A549 (cell line): Measurements from ENCODE around the gene LPCAT4. TPM values are rescaled to one million over a fixed set of nuclear protein-coding genes. Genes with fewer than 3 reads are reported as not detected.

Experiments
- polyA plus RNA-seq, 4 experiments: library from polyadenylated mRNA; depleted of rRNA in 3 of 4; stranded (reverse); fragments of >200 nt; fragmentation: RNase III in 1 of 4; extraction: RNeasy Plus Mini Kit Qiagen cat#74134 plus additional on column Dnase treatment in 1 of 4; gene quantifications; 2 replicates in 3 of 4; 3 replicates in 1 of 4; pipeline ENCODE4 v1.2.3, GENCODE V29; 2011 to 2017
- small RNA-seq, 6 experiments: library from RNA; depleted of rRNA; stranded (forward); fragments of <200 nt; gene quantifications; one replicate each; pipeline ENCODE3, GENCODE V24; 2012

Gene LPCAT4
- polyA plus RNA-seq, 2 of the 4 experiments (the other 2 are of a cell fraction), result 42.9 to 50.1 TPM

Small RNAs within 50 kb of the gene (small RNA-seq; reads per million reads assigned to genes)
- gene MIR1233-1, result 0 reads per million in 6 experiments
- gene RF00019, result 0 reads per million in 6 experiments

Other genes starting within 250 kb of the LPCAT4 start
- gene KATNBL1, start 157.1 kb downstream of the LPCAT4 start, polyA plus RNA-seq (2011; rRNA removed), result 46.6 and 75.8 TPM in 2 replicates
- 35.2 to 40.1 TPM (median 40.0 TPM) in 3 replicates for gene KATNBL1, start 157.1 kb downstream of the LPCAT4 start, polyA plus RNA-seq (2017; fragmentation: RNase III; extraction: RNeasy Plus Mini Kit Qiagen cat#74134 plus additional on column Dnase treatment)
- gene EMC4, start 142.2 kb downstream of the LPCAT4 start, polyA plus RNA-seq (2011; rRNA removed), result 126 and 150 TPM in 2 replicates
- 221 to 241 TPM (median 234 TPM) in 3 replicates for gene EMC4, start 142.2 kb downstream of the LPCAT4 start, polyA plus RNA-seq (2017; fragmentation: RNase III; extraction: RNeasy Plus Mini Kit Qiagen cat#74134 plus additional on column Dnase treatment)
- 21.3 and 21.8 TPM in 2 replicates for gene SLC12A6, start 29.4 kb downstream of the LPCAT4 start, polyA plus RNA-seq (2011; rRNA removed)
- gene SLC12A6, start 29.4 kb downstream of the LPCAT4 start, polyA plus RNA-seq (2017; fragmentation: RNase III; extraction: RNeasy Plus Mini Kit Qiagen cat#74134 plus additional on column Dnase treatment), result 5.4 to 7.1 TPM (median 6.0 TPM) in 3 replicates
- 451 and 688 TPM in 2 replicates for gene NOP10, start 24.1 kb downstream of the LPCAT4 start, polyA plus RNA-seq (2011; rRNA removed)
- gene NOP10, start 24.1 kb downstream of the LPCAT4 start, polyA plus RNA-seq (2017; fragmentation: RNase III; extraction: RNeasy Plus Mini Kit Qiagen cat#74134 plus additional on column Dnase treatment), result 463 to 502 TPM (median 470 TPM) in 3 replicates
- gene NUTM1, start 23.9 kb downstream of the LPCAT4 start, polyA plus RNA-seq (2011; rRNA removed), result not detected in 2 replicates
- gene NUTM1, start 23.9 kb downstream of the LPCAT4 start, polyA plus RNA-seq (2017; fragmentation: RNase III; extraction: RNeasy Plus Mini Kit Qiagen cat#74134 plus additional on column Dnase treatment), result not detected in 3 replicates
- gene GOLGA8A, start 70.6 kb upstream of the LPCAT4 start, polyA plus RNA-seq (2011; rRNA removed), result 15.6 and 16.4 TPM in 2 replicates
- 11.7 to 13.9 TPM (median 12.6 TPM) in 3 replicates for gene GOLGA8A, start 70.6 kb upstream of the LPCAT4 start, polyA plus RNA-seq (2017; fragmentation: RNase III; extraction: RNeasy Plus Mini Kit Qiagen cat#74134 plus additional on column Dnase treatment)
- 38.1 and 38.8 TPM in 2 replicates for gene GOLGA8B, start 216.5 kb upstream of the LPCAT4 start, polyA plus RNA-seq (2011; rRNA removed)
- 49.0 to 50.9 TPM (median 50.2 TPM) in 3 replicates for gene GOLGA8B, start 216.5 kb upstream of the LPCAT4 start, polyA plus RNA-seq (2017; fragmentation: RNase III; extraction: RNeasy Plus Mini Kit Qiagen cat#74134 plus additional on column Dnase treatment)